ENCODE measurements around the gene DIP2C. TPM values are rescaled to one million over a fixed set of nuclear protein-coding genes. Genes with fewer than 3 reads are reported as not detected.
"Not testable (repeated sequence)": the region's sequence is repeated elsewhere in the genome, so short reads cannot be mapped to it uniquely, and the experiment has no call there.

The DIP2C gene
- total RNA-seq, 8 experiments from 2014 or later = 1.9 to 26.3 (median 19.8) TPM

GRCh38 chr10:662223-662605 is 27.3 kb downstream of the DIP2C start:
- no peak overlapping the region for H3K27ac ChIP-seq
- no peak overlapping the region for H3K4me3 ChIP-seq
- peaks cover 65 to 71% of the 10 kb centered on the region in 2 donors for H3K4me1 ChIP-seq (replicated peaks in 1 of 2)
- ATAC-seq (replicated peaks in 6 of 8) = no peak
- in situ Hi-C loops (cut with MboI; ENCODE audit: low pct_unique_long_range_greater_than_20kb in 2 of 9, low sequenced_read_pairs in 9 of 9, unreplicated experiment in 9 of 9) = no loop called here
- WGBS, 10 experiments = 60 to 100% (median 98%) methylated on average over 1 to 9 of the region's 9 CpGs; no CpG with 5 or more reads in 4 of the 10 experiments

- Histone ChIP-seq H3K27ac (peak overlapping the region; percentile 7 to 61), H3K4me3 (no peak overlapping the region), H3K4me1 (replicated peaks in 1 of 2) (peaks cover 65 to 71% of the 10 kb centered on the region in 2 donors)
- in situ Hi-C loops (cut with MboI; ENCODE audit: low pct_unique_long_range_greater_than_20kb in 2 of 9, low sequenced_read_pairs in 9 of 9, unreplicated experiment in 9 of 9) = no loop called here
- no peak for ATAC-seq (replicated peaks in 6 of 8)
- WGBS, 10 experiments = 65 to 91% (median 82%) methylated on average over 2 to 14 of the region's 16 CpGs; no CpG with 5 or more reads in 1 of the 10 experiments
Observed at GRCh38 chr10:661597-662222, 27.8 kb downstream of the DIP2C start.

DNA sequence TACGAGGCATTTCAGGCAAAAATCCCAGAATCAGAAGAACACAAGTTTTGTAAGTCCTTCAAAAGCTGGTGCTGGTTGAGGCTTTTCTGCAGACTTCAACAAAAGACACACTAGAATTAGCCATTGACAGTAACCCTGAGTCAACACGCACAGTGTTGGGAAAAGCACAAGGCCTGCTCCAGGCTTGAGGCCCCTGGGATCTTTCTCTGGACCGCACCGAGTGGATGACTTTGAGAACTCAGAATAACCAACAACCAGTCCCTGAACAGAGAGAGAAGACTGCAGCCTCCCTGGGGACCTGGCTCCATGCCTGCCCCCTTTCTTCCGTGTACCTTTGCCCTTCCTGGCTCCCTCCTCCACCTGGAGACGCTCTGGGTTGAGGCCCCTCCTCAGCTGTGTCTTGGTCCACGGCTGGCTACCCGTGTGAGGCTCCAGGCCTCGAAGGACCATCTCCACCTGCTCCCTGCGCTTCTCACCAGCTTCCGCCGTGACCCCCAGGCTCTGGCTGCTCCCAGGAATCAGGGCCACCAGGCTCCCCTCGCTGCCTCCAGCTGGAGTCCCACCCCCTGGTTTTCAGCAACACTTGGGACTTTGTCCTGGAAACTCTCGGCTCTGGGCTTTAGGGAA is 28.4 kb downstream of the DIP2C start:
- peaks cover 65 to 71% of the 10 kb centered on the region in 2 donors for H3K4me1 ChIP-seq (replicated peaks in 1 of 2)
- peak in 1 of 8 experiments; percentile 37 for ATAC-seq (replicated peaks in 6 of 8)
- H3K4me3 ChIP-seq = no peak overlapping the region
- in situ Hi-C loops (cut with MboI; ENCODE audit: low pct_unique_long_range_greater_than_20kb in 2 of 9, low sequenced_read_pairs in 9 of 9, unreplicated experiment in 9 of 9) = no loop called here
- 63 to 100% (median 83%) methylated on average over 1 to 8 of the region's 14 CpGs; no CpG with 5 or more reads in 2 of the 10 experiments for WGBS, 10 experiments
- peak overlapping the region; percentile 61 to 92 for H3K27ac ChIP-seq

- Histone ChIP-seq H3K27ac (peak overlapping the region; percentile 35 to 92), H3K4me3 (no peak overlapping the region), H3K4me1 (replicated peaks in 1 of 2) (peaks cover 61 to 69% of the 10 kb centered on the region in 2 donors)
- in situ Hi-C loops (cut with MboI; ENCODE audit: low pct_unique_long_range_greater_than_20kb in 2 of 9, low sequenced_read_pairs in 9 of 9, unreplicated experiment in 9 of 9) = no loop called here
- no peak for ATAC-seq (replicated peaks in 6 of 8)
- WGBS, 10 experiments = 66 to 100% (median 85%) methylated on average over 1 to 6 of the region's 6 CpGs; no CpG with 5 or more reads in 2 of the 10 experiments
Observed at GRCh38 chr10:660413-660969, 29.0 kb downstream of the DIP2C start.

GRCh38 chr10:659688-660141 is 29.8 kb downstream of the DIP2C start:
- Histone ChIP-seq H3K27ac (peak overlapping the region; percentile 70 to 92), H3K4me1 (replicated peaks in 1 of 2) (peaks cover 59 to 63% of the 10 kb centered on the region in 2 donors), H3K4me3 (peak overlapping the region in 2 of 5 donors; percentile 13 to 16)
- WGBS, 10 experiments = 5 to 31% (median 17%) methylated on average over 3 to 9 of the region's 9 CpGs; no CpG with 5 or more reads in 1 of the 10 experiments
- peak; percentile 36 to 76 (median 47) for ATAC-seq (replicated peaks in 6 of 8)
- in situ Hi-C loops (cut with MboI; ENCODE audit: low pct_unique_long_range_greater_than_20kb in 2 of 9, low sequenced_read_pairs in 9 of 9, unreplicated experiment in 9 of 9) = no loop called here

DNA sequence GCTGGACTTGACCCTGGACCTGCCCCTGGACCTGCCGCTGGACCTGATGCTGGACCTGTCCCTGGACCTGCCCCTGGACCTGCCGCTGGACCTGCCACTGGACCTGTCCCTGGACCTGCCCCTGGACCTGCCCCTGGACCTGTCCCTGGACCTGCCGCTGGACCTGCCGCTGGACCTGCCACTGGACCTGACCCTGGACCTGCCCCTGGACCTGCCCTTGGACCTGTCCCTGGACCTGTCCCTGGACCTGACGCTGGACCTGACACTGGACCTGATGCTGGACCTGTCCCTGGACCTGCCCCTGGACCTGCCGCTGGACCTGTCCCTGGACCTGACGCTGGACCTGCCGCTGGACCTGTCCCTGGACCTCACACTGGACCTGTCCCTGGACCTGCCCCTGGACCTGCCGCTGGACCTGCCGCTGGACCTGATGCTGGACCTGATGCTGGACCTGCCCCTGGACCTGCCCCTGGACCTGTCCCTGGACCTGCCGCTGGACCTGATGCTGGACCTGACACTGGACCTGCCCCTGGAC is 31.6 kb downstream of the DIP2C start:
- H3K4me3 ChIP-seq; in situ Hi-C loops (cut with MboI; ENCODE audit: low pct_unique_long_range_greater_than_20kb in 2 of 9, low sequenced_read_pairs in 9 of 9, unreplicated experiment in 9 of 9); ATAC-seq (replicated peaks in 6 of 8); H3K27ac ChIP-seq: not testable (repeated sequence)
- no CpG with 5 or more reads among the region's 11 CpGs for WGBS, 10 experiments
- H3K4me1 ChIP-seq (replicated peaks in 1 of 2) = peaks cover 51 to 54% of the 10 kb centered on the region in 2 donors

- no peak for ATAC-seq (replicated peaks in 6 of 8)
- WGBS, 10 experiments = no CpG with 5 or more reads among the region's 5 CpGs
- Histone ChIP-seq H3K4me1 (replicated peaks in 1 of 2) (peaks cover 48 to 51% of the 10 kb centered on the region in 2 donors), H3K4me3 (no peak overlapping the region), H3K27ac (no peak overlapping the region)
- in situ Hi-C loops (cut with MboI; ENCODE audit: low pct_unique_long_range_greater_than_20kb in 2 of 9, low sequenced_read_pairs in 9 of 9, unreplicated experiment in 9 of 9) = no loop called here
Observed at GRCh38 chr10:656883-657282, 32.6 kb downstream of the DIP2C start.

DNA sequence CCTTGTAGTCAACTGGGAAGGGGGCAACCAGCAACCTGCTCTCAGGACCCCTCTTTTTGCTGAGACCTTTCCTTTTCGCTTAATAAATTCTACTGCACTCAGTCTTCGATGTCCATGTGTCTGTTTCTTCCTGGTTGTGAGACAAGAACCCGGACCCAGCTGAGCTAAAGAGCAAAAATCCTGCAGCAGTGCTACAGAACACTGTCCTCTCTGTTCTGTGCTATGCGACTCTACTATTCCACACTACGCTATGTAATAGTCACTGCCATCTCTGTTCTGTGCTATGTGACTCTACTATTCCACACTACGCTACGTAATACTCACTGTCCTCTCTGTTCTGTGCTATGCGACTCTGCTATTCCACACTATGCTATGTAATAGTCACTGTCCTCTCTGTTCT is 34.3 kb downstream of the DIP2C start:
- H3K4me1 ChIP-seq (replicated peaks in 1 of 2) = peaks cover 33 to 43% of the 10 kb centered on the region in 2 donors
- no peak overlapping the region for H3K4me3 ChIP-seq
- no peak overlapping the region for H3K27ac ChIP-seq
- no peak for ATAC-seq (replicated peaks in 6 of 8)
- in situ Hi-C loops (cut with MboI; ENCODE audit: low pct_unique_long_range_greater_than_20kb in 2 of 9, low sequenced_read_pairs in 9 of 9, unreplicated experiment in 9 of 9) = no loop called here
- WGBS, 10 experiments = 80 to 100% (median 93%) methylated on average over 1 to 7 of the region's 8 CpGs

- peaks cover 30 to 46% of the 10 kb centered on the region in 2 donors for H3K4me1 ChIP-seq (replicated peaks in 1 of 2)
- in situ Hi-C loops (cut with MboI; ENCODE audit: low pct_unique_long_range_greater_than_20kb in 2 of 9, low sequenced_read_pairs in 9 of 9, unreplicated experiment in 9 of 9) = no loop called here
- H3K27ac ChIP-seq = no peak overlapping the region
- ATAC-seq (replicated peaks in 6 of 8) = peak in 2 of 8 experiments; percentile 20 to 24
- 90 to 100% (median 95%) methylated on average over 1 to 6 of the region's 6 CpGs; no CpG with 5 or more reads in 2 of the 10 experiments for WGBS, 10 experiments
- no peak overlapping the region for H3K4me3 ChIP-seq
Observed at GRCh38 chr10:654647-654996, 34.8 kb downstream of the DIP2C start.

GRCh38 chr10:653991-654646 is 35.3 kb downstream of the DIP2C start:
- in situ Hi-C loops (cut with MboI; ENCODE audit: low pct_unique_long_range_greater_than_20kb in 2 of 9, low sequenced_read_pairs in 9 of 9, unreplicated experiment in 9 of 9) = no loop called here
- Histone ChIP-seq H3K4me1 (replicated peaks in 1 of 2) (peaks cover 25 to 41% of the 10 kb centered on the region in 2 donors), H3K4me3 (no peak overlapping the region), H3K27ac (peak overlapping the region in 1 of 2 donors; percentile 41)
- whole genome bisulfite sequencing, 10 experiments = 51 to 81% (median 64%) methylated on average over 3 to 10 of the region's 13 CpGs; no CpG with 5 or more reads in 1 of the 10 experiments
- peak in 5 of 8 experiments; percentile 20 to 60 (median 32) for ATAC-seq (replicated peaks in 6 of 8)

DNA sequence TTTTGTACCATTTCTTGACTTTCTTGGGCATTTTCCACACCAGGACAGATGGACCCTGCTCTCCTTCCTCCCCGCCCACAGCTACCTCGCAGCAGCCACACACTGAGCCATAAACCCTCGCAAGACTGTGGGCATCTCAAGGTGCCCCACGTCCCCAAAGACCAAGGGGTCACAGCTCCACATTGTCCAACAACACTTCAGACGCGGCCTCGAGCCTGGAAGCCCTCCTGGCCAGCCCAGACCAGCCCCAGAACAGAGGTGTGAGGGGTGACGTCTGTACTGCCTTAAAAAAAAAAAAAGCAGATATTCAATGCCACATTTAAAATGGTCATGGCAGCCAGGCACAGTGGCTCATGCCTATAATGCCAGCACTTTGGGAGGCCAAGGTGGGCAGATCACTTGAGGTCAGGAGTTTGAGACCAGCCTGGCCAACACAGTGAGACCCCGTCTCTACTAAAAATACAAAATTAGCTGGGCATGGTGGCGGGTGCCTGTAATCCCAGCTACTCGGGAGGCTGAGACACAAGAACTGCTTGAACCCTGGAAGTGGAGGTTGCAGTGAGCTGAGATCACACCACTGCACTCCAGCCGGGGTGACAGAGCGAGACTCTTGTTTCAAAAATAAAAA is 36.5 kb downstream of the DIP2C start:
- H3K4me3 ChIP-seq; H3K27ac ChIP-seq; ATAC-seq (replicated peaks in 6 of 8); in situ Hi-C loops (cut with MboI; ENCODE audit: low pct_unique_long_range_greater_than_20kb in 2 of 9, low sequenced_read_pairs in 9 of 9, unreplicated experiment in 9 of 9): not testable (repeated sequence)
- peaks cover 15 to 32% of the 10 kb centered on the region in 2 donors for H3K4me1 ChIP-seq (replicated peaks in 1 of 2)
- 70 to 96% (median 90%) methylated on average over 1 to 10 of the region's 13 CpGs; no CpG with 5 or more reads in 2 of the 10 experiments for WGBS, 10 experiments

DNA sequence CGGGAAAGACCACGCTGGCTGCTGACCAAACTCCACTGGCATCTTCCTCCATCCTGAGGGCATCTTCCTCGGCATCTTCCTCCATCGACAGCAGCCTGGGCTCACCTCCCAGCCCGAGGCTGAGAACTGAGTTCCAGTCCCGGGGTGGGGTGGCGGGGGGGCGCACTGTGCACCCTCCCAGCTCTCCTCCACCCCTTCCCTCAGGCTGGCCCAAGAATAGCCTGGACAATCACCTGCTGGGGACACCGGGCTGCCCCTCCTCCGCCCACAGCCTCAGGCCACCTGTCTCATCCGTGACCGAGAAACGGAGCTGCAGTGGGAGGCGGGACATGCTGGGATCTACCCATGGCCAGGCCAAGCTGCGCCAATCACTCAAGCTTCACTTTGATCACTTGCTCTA is 37.2 kb downstream of the DIP2C start:
- WGBS, 10 experiments = 95 to 100% (median 96%) methylated on average over 1 to 8 of the region's 15 CpGs; no CpG with 5 or more reads in 6 of the 10 experiments
- peaks cover 15 to 32% of the 10 kb centered on the region in 2 donors for H3K4me1 ChIP-seq (replicated peaks in 1 of 2)
- H3K4me3 ChIP-seq = no peak overlapping the region
- ATAC-seq (replicated peaks in 6 of 8) = no peak
- in situ Hi-C loops (cut with MboI; ENCODE audit: low pct_unique_long_range_greater_than_20kb in 2 of 9, low sequenced_read_pairs in 9 of 9, unreplicated experiment in 9 of 9) = no loop called here
- H3K27ac ChIP-seq = no peak overlapping the region

Data from motor neuron (in vitro differentiated cells).